GM08714 (cell line): ENCODE measurements around the gene BAZ1B.
"Not testable (repeated sequence)": the region's sequence is repeated elsewhere in the genome, so short reads cannot be mapped to it uniquely, and the experiment has no call there.

Experiments
- H3K4me3 ChIP-seq: fragments of 200-500 bp; sonication (Bioruptor generic); 2 replicates; pipeline ENCODE4 v1.5.1; 2014; ENCODE audit warnings: mild to moderate bottlenecking, low read length, inconsistent platforms
- ZNF274 ChIP-seq: IDR thresholded peaks from 2 replicates; pipeline ENCODE4 v1.6.1; 2012; ENCODE audit warnings: mild to moderate bottlenecking, low read depth, low read length

The BAZ1B gene, protein sequence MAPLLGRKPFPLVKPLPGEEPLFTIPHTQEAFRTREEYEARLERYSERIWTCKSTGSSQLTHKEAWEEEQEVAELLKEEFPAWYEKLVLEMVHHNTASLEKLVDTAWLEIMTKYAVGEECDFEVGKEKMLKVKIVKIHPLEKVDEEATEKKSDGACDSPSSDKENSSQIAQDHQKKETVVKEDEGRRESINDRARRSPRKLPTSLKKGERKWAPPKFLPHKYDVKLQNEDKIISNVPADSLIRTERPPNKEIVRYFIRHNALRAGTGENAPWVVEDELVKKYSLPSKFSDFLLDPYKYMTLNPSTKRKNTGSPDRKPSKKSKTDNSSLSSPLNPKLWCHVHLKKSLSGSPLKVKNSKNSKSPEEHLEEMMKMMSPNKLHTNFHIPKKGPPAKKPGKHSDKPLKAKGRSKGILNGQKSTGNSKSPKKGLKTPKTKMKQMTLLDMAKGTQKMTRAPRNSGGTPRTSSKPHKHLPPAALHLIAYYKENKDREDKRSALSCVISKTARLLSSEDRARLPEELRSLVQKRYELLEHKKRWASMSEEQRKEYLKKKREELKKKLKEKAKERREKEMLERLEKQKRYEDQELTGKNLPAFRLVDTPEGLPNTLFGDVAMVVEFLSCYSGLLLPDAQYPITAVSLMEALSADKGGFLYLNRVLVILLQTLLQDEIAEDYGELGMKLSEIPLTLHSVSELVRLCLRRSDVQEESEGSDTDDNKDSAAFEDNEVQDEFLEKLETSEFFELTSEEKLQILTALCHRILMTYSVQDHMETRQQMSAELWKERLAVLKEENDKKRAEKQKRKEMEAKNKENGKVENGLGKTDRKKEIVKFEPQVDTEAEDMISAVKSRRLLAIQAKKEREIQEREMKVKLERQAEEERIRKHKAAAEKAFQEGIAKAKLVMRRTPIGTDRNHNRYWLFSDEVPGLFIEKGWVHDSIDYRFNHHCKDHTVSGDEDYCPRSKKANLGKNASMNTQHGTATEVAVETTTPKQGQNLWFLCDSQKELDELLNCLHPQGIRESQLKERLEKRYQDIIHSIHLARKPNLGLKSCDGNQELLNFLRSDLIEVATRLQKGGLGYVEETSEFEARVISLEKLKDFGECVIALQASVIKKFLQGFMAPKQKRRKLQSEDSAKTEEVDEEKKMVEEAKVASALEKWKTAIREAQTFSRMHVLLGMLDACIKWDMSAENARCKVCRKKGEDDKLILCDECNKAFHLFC (N-terminal part only)

DNA sequence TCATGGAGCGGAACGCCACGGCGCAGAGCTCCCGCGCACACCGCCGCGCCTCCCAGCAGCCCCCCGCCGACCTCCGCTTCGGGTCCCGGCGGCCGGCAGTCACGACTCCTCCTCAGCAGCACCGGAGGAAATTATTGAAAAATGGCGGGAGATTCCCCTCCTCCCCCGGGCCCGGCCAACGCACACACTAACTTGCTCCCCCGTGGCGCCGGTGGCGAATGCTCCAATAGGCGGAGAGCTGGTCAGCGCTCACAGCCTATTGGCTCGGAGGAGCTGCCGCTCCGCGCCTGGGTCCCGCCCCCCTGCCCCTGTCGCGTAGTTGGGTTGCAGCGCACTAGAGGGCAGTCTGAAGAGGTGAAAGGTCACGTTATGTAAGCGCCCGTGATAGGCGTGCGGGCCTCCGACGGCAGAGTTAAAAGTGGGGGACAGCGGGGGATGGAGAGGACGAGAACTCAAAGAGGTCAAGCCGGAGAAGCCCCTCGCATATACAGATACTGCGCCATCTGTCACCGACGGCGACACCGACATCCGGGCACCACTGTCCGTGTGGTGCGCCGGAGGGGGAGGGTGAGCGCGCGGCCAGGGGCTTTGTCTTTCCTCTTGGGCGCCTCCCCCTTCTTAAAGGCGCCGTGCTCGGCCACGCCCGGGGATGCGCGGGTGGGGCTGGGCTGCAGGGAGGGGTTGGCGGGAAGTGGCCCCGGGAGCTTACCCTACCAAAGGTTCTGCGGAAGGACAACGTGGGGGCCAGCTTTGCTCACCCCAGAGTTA, at the start of gene BAZ1B:
BAZ1B (minus strand) TSS at position 189 of the 768 bp plus-strand sequence. CDS start 360 bp downstream, outside the sequence.
- peak within 1 kb of the TSS; percentile 100 for H3K4me3 ChIP-seq
- TF ChIP-seq ZNF274 = no peak

DNA sequence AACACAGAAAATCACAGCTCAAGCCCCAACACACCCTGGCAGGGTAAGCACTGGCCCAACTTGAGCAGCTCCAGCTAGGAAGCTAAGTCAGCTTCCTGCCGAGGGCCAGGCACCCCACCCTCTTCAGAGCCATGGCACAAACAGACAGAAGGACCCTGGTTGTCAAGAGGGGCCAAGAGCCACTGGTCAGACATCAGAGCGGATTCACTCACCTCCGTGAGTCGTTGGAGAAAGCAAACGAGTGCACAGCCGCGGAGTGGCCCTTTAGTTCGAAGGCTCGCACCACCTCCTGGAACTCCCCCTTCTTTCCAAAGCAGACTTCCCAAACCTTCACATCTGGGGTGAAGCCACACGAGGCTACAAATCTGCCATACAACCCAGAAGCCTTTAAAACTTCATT, 48.9 kb upstream of the BAZ1B start:
- no peak overlapping the region for H3K4me3 ChIP-seq
- TF ChIP-seq ZNF274 = no peak

DNA sequence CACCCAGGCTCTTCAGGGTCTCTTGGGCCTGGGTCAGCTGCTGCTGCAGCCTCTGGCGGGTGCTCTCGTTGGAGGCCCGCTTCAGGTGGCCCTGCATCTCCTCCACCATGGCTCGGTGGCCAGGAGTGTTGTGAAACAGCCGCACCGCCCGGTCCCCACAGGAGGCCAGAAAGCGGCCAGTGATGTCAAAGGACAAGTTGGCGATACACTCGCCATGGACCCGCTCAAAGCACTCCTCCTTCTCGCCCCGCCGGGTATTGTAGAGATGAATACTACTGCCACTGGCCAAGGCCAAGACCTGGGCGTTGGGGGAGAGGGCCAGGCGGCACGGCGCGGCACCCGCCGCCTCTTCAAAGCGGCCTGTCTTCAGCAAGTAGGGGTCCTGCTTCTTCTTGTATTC, 48.4 kb upstream of the BAZ1B start:
- no peak overlapping the region for H3K4me3 ChIP-seq
- no peak for TF ChIP-seq ZNF274

DNA sequence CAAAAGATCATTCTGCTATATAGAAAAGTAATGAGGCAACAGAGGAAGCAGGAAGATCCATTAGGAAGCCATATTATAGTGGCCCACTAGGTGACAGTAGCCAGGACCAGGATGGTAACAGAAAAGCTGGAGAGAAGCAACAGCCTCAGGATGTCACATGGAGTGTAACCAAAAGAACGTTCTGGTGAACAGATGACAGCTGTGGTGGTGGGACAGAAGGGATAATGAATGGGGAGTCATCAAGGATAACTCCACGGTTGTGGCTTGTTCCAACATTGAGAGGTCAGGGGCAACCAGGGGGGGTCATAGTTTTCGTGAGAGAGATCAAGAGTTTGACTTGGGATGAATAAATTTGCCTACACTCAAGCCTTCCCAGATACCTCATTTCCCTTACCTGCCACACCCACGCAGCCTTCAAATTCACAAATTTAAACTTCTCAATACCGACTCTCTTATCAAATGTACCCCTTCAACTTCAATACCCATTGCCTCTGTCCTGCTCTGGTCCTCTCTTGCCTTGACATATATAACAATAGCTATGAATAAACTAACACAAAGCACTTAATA, 47.0 kb upstream of the BAZ1B start:
- no peak for TF ChIP-seq ZNF274
- no peak overlapping the region for H3K4me3 ChIP-seq

DNA sequence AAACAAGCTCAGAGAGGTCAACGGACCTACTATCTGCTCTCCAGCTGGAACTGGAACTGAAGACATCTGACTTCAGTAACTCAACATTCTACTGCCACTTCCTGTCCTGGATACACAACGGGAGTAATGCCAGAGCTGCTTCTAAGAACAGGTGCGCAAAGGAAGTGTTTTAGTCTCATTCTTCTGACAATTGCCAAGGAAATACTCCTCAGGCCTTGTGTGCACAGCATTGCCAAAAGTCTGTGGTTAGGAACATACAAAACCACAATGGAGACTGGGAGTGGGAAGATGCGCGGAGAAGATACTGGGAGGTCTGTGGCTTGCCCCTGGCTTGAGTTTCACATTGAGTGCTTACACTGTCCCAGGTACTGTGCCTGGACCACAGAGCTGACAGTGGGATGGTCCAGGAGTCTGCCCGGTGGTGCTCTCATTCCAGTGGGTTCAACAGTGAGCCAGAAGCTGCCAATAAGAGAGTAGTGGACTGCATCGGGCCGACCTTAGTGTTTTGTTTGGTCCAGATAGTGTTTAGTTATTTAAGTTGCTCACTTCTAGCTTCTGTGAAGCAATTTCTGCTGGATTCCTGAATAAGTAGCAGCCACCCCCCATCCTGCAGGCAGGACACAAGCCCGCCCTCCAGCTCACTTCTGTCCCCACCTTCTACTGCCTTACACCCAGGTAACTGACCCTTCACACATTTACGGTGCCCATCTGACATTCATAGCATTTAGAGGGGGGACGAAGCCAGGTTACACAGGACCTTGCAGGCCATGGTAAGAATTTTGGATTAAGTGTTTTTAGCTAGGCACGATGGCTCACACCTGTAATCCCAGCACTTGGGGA, 46.0 kb upstream of the BAZ1B start:
- no peak for TF ChIP-seq ZNF274

DNA sequence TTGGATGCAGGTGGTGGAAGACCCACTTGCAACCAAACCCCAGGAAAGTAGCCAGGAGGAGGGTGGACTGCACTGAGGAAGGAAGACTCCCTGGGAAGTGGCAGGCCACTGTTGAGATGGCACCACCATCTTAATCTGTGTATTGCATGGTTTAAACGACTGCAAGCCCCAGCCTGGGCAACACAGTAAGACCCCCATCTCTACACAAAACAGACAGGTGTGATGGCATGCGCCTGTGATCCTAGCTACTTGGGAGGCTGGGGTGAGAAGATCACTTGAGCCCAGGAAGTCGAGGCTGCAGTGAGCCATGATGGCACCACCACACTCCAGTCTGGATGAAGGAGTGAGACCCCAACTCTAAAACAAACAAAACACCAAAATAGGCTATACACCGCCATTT, 45.0 kb upstream of the BAZ1B start:
- no peak overlapping the region for H3K4me3 ChIP-seq
- no peak for TF ChIP-seq ZNF274

More for the DNA sequence above, 46.0 kb upstream of the BAZ1B start:
- H3K4me3 ChIP-seq = no peak overlapping the region

DNA sequence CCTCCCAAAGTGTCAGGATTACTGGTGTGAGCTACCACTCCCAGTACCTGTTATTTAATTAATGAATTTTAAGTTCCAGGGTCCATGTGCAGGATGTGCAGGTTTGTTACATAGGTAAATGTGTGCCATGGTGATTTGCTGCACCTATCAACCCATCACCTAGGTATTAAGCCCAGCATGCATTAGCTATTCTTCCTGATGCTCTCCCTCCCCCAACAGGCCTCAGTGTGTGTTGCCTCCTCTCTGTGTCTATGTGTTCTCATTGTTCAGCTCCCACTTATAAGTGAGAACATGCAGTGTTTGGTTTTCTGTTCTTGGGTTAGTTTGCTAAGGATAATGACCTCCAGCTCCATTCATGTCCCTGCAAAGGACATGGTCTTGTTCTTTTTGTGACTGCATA, 44.3 kb upstream of the BAZ1B start:
- not testable (repeated sequence) for H3K4me3 ChIP-seq

DNA sequence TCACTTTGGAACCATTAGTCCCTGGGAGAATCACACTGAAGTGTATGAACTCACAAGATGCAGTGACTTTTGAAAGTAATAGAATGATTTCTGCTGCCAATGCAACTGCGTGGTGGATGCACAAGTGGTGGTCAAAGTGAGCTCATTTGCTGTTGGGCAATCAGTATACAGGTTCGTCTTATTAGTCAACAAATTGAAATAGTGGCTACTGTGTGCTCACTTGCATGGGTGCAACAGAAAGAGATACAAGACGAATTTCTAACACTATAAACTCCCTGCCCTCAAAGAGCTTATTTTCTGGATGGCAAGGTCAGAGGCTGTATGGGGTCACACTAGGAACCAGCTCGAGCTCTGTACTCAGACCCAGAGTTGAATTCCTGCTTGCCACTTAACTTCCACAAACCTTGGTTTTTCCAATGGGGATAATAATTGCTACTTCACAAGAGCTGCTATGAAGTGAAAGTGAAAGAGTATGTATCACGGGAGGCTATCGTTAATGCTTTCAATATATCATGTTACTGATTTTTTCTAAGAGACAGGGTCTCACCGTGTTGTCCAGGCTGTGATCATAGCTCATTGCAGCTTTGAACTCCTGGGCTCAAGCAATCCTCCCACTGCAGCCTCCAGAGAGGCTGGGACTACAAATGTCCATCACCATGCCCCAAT, 43.7 kb upstream of the BAZ1B start:
- no peak for TF ChIP-seq ZNF274
- H3K4me3 ChIP-seq = peak overlapping the region; percentile 44; the same call in 1 of the 2 replicates

DNA sequence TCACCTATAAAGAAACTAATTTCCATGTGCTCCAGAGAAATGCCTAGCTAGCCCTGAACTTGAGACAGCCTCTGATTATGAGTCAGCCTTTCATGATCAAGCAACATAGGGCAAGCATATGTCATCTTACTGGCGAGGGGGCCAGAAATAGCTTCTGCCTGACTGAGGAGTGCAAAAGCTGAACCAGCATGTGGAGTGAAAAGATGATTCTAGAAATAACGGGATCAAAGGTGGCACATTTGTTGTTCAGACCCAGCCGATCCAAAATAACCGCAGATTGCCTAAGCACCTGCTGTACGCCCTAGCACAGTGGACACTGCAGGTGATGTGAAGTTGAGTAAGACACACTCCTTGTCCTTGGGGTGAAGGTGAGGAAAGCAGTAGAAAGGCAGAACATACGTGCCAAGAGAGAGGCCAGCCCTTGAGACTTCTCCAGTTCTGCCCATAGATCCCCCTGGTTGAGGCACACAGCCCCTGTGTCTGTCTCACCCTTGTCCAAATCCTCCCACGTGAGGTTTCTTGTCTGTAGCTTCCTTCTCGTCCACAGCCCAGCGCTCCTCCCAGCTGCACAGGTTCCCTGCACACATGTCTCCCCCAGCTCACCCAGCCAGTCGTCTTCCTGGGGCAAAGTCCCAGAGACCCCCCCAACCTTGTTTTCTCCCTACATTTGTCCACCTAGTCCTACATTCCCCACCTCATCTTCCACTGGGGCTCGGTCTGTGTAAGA, 38.2 kb upstream of the BAZ1B start:
- TF ChIP-seq ZNF274 = no peak
- H3K4me3 ChIP-seq = no peak overlapping the region

DNA sequence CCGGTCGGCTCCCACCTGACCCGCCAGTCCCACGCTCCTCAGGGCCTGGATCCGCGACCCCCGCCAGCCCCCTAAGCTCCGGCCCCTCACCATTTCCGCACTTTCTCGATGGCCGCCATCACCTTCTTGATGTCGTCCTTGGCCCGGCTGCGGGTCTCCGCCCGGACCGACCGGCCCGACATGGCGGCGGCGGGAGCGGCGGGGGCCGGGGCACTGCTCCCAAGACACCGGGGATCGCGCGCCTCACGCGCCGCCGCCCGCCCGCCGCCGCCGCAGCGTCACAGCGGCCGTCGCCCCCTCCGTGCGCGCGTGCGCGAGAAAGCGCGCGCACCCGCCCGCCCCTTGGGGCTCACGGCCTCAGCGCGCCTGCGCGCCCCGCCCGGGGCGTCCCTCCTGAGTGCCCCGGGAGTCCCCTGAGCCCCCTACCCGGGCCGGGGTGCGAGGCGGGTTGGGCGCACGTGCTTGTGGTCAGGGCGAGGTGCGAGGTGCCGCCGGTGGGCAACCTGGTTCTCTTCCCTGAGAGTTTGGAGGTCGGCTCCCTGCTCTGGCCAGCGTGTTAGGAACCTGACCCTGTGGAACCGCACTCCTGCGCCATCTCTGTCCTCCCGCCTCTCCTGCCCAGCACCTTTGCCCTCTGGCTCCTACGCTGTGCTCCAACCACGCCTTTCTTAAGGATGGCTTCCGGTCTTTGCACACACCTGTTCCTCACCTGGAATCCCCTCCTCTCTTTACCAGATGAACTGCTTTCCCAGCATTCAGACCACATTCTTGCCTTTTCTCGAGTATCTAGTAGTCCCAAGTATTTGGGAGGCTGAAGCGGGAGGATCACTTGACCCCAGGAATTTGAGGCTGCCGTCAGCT, 35.5 kb upstream of the BAZ1B start, which contains the start of gene BCL7B:
BCL7B (minus strand) TSS at position 294 of the 861 bp plus-strand sequence; CDS start at position 182, 112 bp downstream.
- peak within 1 kb of the TSS; percentile 92 for H3K4me3 ChIP-seq
- TF ChIP-seq ZNF274 = no peak

DNA sequence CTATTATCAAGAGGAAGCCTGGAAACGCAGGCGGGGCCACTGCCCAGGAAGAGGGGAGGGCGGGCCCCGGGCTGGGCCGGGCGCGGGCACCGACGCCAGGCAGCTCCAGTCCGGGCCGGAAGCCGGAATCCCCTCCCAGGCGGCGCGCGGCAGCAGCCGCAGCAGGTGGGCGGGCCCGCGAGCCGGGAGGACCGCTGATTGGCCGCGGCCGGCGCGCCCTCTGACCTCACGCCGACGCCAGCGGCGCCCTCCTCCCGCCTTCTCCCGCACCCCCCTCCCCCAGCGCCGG, 35.0 kb upstream of the BAZ1B start:
- peak overlapping the region; percentile 92 for H3K4me3 ChIP-seq

More for the DNA sequence above, 35.0 kb upstream of the BAZ1B start:
- TF ChIP-seq ZNF274 = no peak
